ENCODE data around the gene NCK2.
A peak's percentile ranks its signal among the peaks of the same experiment; 100 is the strongest.

Gene NCK2

DNA sequence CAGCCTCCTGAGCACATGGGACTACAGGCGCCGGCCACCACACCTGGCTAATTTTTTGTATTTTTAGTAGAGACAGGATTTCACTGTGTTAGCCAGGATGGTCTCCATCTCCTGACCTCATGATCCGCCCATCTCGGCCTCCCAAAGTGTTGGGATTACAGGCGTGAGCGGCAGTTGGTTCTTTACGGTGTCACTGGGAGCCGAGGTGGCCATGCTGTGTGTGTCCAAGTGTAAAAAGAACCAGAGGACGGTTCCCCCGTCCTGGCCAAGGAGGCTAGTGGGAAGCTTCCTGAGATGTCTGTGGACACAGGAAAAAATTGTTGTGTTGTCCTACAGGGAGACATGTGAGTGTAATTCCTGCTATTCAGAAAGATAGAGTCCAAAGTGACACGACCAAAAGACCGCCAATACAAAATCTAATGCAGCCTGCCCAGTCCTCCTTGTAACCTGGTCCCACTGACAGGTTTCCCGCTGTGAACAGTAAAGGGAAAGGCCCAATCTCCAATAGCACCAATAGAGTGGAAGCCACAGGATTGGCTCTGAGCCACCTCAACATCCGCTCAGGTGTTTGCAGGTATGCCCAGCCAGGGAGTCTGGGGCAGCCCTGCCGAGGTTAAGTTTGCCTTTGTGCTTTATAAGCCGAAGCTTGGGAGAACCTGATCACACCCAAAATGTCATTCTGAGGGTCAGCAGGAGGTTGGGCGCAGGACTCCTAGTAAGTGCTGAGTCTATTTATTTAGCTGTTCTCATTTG lies 40.6 kb downstream of the NCK2 start:
- H2AFZ ChIP-seq (ENCODE audit: low read depth, low read length) = no peak overlapping the region
- no peak overlapping the region for H4K8ac ChIP-seq (ENCODE audit: low read length)
- H3K79me1 ChIP-seq (replicated peaks; ENCODE audit: low read length, poor library complexity, severe bottlenecking) = peaks cover 61% of the 10 kb centered on the region

DNA sequence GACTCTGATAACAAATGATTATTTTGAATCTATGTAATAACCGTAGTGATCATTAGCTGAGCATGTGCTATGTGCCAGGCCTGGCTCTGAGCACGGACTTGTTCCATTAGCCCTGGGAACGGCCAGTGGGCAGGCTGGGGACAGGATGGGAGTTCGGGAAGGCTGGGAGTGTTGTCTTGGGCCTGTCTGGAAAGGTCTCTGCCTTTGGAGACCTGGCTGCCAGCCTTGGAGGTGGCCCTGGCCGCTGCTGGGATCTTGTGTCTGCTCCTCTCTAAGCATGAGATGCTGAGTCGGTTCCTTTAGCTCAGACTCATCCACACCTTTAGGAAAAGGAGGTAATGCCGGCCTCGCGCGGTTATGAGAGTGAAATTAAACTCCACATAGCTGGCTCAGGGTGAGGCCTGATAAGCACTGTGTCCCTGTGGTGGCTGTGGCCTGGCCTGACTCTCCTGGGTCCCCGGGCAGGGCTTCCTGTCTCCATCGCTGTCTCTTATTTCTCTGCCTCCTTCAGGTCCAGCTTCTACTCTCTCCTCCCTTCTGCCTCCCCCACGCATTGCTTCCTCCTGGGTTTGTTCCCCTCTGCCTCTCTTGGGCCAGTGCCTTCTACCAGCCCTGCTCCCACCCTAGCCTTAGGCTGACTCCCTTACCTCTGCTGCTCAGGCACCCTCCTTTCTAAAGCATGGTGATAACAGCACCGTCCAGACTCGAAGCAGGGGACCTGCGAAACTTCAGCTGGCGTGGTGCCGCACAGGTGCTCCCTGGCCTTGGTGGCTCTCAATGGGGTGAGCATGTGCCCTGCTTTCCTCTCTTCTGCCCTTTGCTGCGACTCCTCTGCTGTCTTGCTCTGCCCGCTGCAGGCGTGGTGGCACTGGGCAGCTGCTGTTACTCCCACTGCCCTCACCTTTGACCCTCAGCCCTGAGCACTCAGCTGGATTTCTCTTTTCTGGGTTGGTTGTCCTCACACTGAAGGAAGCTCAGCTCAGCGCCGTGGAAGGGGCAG lies 41.8 kb downstream of the NCK2 start:
- Histone ChIP-seq H2BK12ac (ENCODE audit: low read length in 2 of 2) (peak overlapping the region in 1 of 2 experiments; percentile 9), H4K8ac (ENCODE audit: low read length) (no peak overlapping the region), H3K9me3 (ENCODE audit: control insufficient read depth, low read length) (no peaks in the 10 kb centered on the region), H4K91ac (ENCODE audit: low read length) (peak overlapping the region; percentile 11), H2BK120ac (ENCODE audit: low read depth, low read length) (no peak overlapping the region), H3K4ac (ENCODE audit: low read depth in 1 of 2, low read length in 2 of 2) (no peak overlapping the region), H3K4me1 (ENCODE audit: control insufficient read depth, insufficient read depth, low read depth, low read length) (peaks cover 14% of the 10 kb centered on the region), H3K23ac (ENCODE audit: low read length in 2 of 2) (no peak overlapping the region), H2BK5ac (ENCODE audit: low read depth, low read length, poor library complexity, severe bottlenecking) (no peak overlapping the region), H2AFZ (ENCODE audit: low read depth, low read length) (no peak overlapping the region), H3K14ac (ENCODE audit: low read length in 2 of 2) (no peak overlapping the region), H3K18ac (ENCODE audit: low read depth in 1 of 2, low read length in 2 of 2) (no peak overlapping the region), H3K79me1 (replicated peaks; ENCODE audit: low read length, poor library complexity, severe bottlenecking) (peaks cover 64% of the 10 kb centered on the region), H3K36me3 (ENCODE audit: control insufficient read depth in 1 of 2, insufficient read depth in 2 of 2, low read depth in 1 of 2, low read length in 2 of 2) (peaks cover 0 to 12% of the 10 kb centered on the region in 2 experiments), H2AK5ac (ENCODE audit: low read length, severe bottlenecking) (no peak overlapping the region), H2BK15ac (ENCODE audit: low read depth, poor library complexity, severe bottlenecking) (no peak overlapping the region), H3K4me2 (ENCODE audit: low read length, poor library complexity, severe bottlenecking) (no peak overlapping the region), H3K9ac (ENCODE audit: low read length) (no peak overlapping the region), H3K27me3 (ENCODE audit: control insufficient read depth in 1 of 2, insufficient read depth in 1 of 2, low read length in 2 of 2) (no peaks in the 10 kb centered on the region), H3K4me3 (ENCODE audit: insufficient read depth in 1 of 2, low read depth in 1 of 2, low read length in 2 of 2) (no peak overlapping the region), H3K27ac (ENCODE audit: low read length, poor library complexity, severe bottlenecking) (no peak overlapping the region)
- WGBS = 92% methylated on average over 23 of the region's 23 CpGs
- no peak for DNase-seq

More for the DNA sequence above, 40.6 kb downstream of the NCK2 start:
- no peak overlapping the region for H3K23ac ChIP-seq (ENCODE audit: low read length in 2 of 2)
- no peak overlapping the region for H2BK12ac ChIP-seq (ENCODE audit: low read length in 2 of 2)
- 93% methylated on average over 17 of the region's 17 CpGs for WGBS
- no peak overlapping the region for H3K18ac ChIP-seq (ENCODE audit: low read depth in 1 of 2, low read length in 2 of 2)
- H3K9ac ChIP-seq (ENCODE audit: low read length) = no peak overlapping the region
- H4K91ac ChIP-seq (ENCODE audit: low read length) = no peak overlapping the region
- H2BK120ac ChIP-seq (ENCODE audit: low read depth, low read length) = no peak overlapping the region
- H3K14ac ChIP-seq (ENCODE audit: low read length in 2 of 2) = no peak overlapping the region
- no peak overlapping the region for H2AK5ac ChIP-seq (ENCODE audit: low read length, severe bottlenecking)
- H3K4me1 ChIP-seq (ENCODE audit: control insufficient read depth, insufficient read depth, low read depth, low read length) = peaks cover 13% of the 10 kb centered on the region
- no peak overlapping the region for H3K4me3 ChIP-seq (ENCODE audit: insufficient read depth in 1 of 2, low read depth in 1 of 2, low read length in 2 of 2)
- no peak overlapping the region for H3K4me2 ChIP-seq (ENCODE audit: low read length, poor library complexity, severe bottlenecking)
- peaks cover 0 to 12% of the 10 kb centered on the region in 2 experiments for H3K36me3 ChIP-seq (ENCODE audit: control insufficient read depth in 1 of 2, insufficient read depth in 2 of 2, low read depth in 1 of 2, low read length in 2 of 2)
- no peak overlapping the region for H2BK15ac ChIP-seq (ENCODE audit: low read depth, poor library complexity, severe bottlenecking)
- no peaks in the 10 kb centered on the region for H3K9me3 ChIP-seq (ENCODE audit: control insufficient read depth, low read length)
- no peak overlapping the region for H3K4ac ChIP-seq (ENCODE audit: low read depth in 1 of 2, low read length in 2 of 2)
- no peaks in the 10 kb centered on the region for H3K27me3 ChIP-seq (ENCODE audit: control insufficient read depth in 1 of 2, insufficient read depth in 1 of 2, low read length in 2 of 2)
- no peak overlapping the region for H3K27ac ChIP-seq (ENCODE audit: low read length, poor library complexity, severe bottlenecking)
- no peak for DNase-seq
- H2BK5ac ChIP-seq (ENCODE audit: low read depth, low read length, poor library complexity, severe bottlenecking) = no peak overlapping the region

DNA sequence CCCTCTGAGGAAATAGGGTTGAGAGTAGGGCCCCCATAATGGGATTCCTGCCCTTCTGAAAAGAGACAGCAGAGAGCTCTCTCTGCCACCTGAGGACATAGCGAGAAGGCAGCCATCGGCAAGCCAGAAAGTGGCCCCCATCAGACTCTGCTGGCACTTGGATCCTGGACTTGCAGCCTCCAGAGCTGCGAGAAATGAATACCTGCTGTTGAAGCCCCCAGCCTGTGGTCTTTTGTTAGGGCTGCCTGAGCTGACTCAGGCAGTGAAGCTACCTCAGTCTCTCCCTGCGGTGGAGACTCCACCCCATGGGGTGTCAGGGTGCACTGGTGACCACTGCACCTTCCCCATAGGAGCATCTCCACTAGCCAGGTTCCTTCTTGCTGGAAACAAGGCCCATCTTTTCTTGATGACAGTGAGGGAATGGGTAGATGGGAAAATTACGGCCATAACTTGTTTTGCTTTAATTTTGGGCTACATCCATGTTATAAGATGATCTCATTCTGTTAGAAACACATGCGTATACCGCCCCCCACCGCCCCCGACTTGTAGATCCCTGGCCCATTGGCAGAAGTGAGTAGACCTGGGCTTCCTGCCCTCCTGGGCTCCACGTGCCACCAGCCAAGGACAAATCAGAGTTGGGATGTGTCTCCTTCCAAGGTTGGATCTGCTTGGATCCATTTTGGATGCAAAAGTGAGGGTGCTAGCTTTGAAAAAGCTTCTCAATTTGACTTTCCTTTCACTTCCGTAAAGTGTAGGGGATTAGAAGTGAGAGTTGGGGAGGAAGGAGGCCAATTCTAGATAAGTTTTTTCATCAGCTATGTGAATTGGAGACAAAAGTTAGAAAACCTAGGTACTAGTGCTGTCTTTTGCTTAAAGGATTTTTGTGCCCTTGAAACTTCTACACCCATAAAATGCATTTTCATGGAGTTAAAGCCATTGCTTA lies 42.9 kb downstream of the NCK2 start:
- H3K9ac ChIP-seq (ENCODE audit: low read length) = no peak overlapping the region
- H3K18ac ChIP-seq (ENCODE audit: low read depth in 1 of 2, low read length in 2 of 2) = no peak overlapping the region
- H3K4ac ChIP-seq (ENCODE audit: low read depth in 1 of 2, low read length in 2 of 2) = no peak overlapping the region
- H3K36me3 ChIP-seq (ENCODE audit: control insufficient read depth in 1 of 2, insufficient read depth in 2 of 2, low read depth in 1 of 2, low read length in 2 of 2) = peaks cover 0 to 12% of the 10 kb centered on the region in 2 experiments
- no peak overlapping the region for H3K14ac ChIP-seq (ENCODE audit: low read length in 2 of 2)
- no peak for DNase-seq
- peaks cover 61% of the 10 kb centered on the region for H3K79me1 ChIP-seq (replicated peaks; ENCODE audit: low read length, poor library complexity, severe bottlenecking)
- H3K4me3 ChIP-seq (ENCODE audit: insufficient read depth in 1 of 2, low read depth in 1 of 2, low read length in 2 of 2) = no peak overlapping the region
- no peak overlapping the region for H4K91ac ChIP-seq (ENCODE audit: low read length)
- peak overlapping the region in 1 of 2 experiments; percentile 59 for H2BK12ac ChIP-seq (ENCODE audit: low read length in 2 of 2)
- no peak overlapping the region for H2BK15ac ChIP-seq (ENCODE audit: low read depth, poor library complexity, severe bottlenecking)
- no peak overlapping the region for H2AFZ ChIP-seq (ENCODE audit: low read depth, low read length)
- H3K4me2 ChIP-seq (ENCODE audit: low read length, poor library complexity, severe bottlenecking) = no peak overlapping the region
- H3K23ac ChIP-seq (ENCODE audit: low read length in 2 of 2) = no peak overlapping the region
- no peaks in the 10 kb centered on the region for H3K27me3 ChIP-seq (ENCODE audit: control insufficient read depth in 1 of 2, insufficient read depth in 1 of 2, low read length in 2 of 2)
- peaks cover 14% of the 10 kb centered on the region for H3K4me1 ChIP-seq (ENCODE audit: control insufficient read depth, insufficient read depth, low read depth, low read length)
- no peak overlapping the region for H3K27ac ChIP-seq (ENCODE audit: low read length, poor library complexity, severe bottlenecking)
- no peak overlapping the region for H2BK120ac ChIP-seq (ENCODE audit: low read depth, low read length)
- H4K8ac ChIP-seq (ENCODE audit: low read length) = no peak overlapping the region
- WGBS = 97% methylated on average over 11 of the region's 11 CpGs
- H2AK5ac ChIP-seq (ENCODE audit: low read length, severe bottlenecking) = no peak overlapping the region
- H3K9me3 ChIP-seq (ENCODE audit: control insufficient read depth, low read length) = no peaks in the 10 kb centered on the region
- H2BK5ac ChIP-seq (ENCODE audit: low read depth, low read length, poor library complexity, severe bottlenecking) = no peak overlapping the region

All from mesenchymal stem cell (in vitro differentiated cells and primary cell).